Memory B cell (primary cell): ENCODE data around the gene FOXI1.
"Not testable (repeated sequence)": the region's sequence is repeated elsewhere in the genome, so short reads cannot be mapped to it uniquely, and the experiment has no call there.

Experiments
- ATAC-seq: fragments of 150-1000 bp; cut with Tn5 transposase; 2 replicates; pipeline ENCODE4 v1.10.0; 2021; ENCODE audit warnings: low read depth, mild to moderate bottlenecking, moderate library complexity
- DNase-seq, 2 donors: peaks; one replicate each; pipeline ENCODE4 v3.0.0; 2022; ENCODE audit warnings: low spot score in 2 of 2
- H3K27ac Mint-ChIP-seq: one replicate; pipeline ENCODE4 v1.8.0; 2022; ENCODE audit warnings: mild to moderate bottlenecking, moderate library complexity, mixed read lengths
- H3K27me3 Mint-ChIP-seq: one replicate; pipeline ENCODE4 v1.8.0; 2022; ENCODE audit warnings: mixed read lengths
- H3K36me3 Mint-ChIP-seq: one replicate; pipeline ENCODE4 v1.8.0; 2022; ENCODE audit warnings: mild to moderate bottlenecking, mixed read lengths
- H3K4me1 Mint-ChIP-seq: one replicate; pipeline ENCODE4 v1.8.0; 2022; ENCODE audit warnings: mixed read lengths
- H3K4me3 Mint-ChIP-seq: one replicate; pipeline ENCODE4 v1.8.0; 2022; ENCODE audit warnings: mild to moderate bottlenecking, moderate library complexity, mixed read lengths
- H3K9me3 Mint-ChIP-seq: one replicate; pipeline ENCODE4 v1.8.0; 2022; ENCODE audit warnings: mixed read lengths

The FOXI1 gene

GRCh38 chr5:170126061-170126460, 20.4 kb downstream of the FOXI1 start:
- H3K36me3 Mint-ChIP-seq = peaks cover 1% of the 10 kb centered on the region
- ATAC-seq = no peak
- H3K27ac Mint-ChIP-seq = no peak overlapping the region
- DNase-seq = no peak
- no peaks in the 10 kb centered on the region for H3K4me1 Mint-ChIP-seq
- peaks cover 6% of the 10 kb centered on the region for H3K9me3 Mint-ChIP-seq
- H3K4me3 Mint-ChIP-seq = no peak overlapping the region
- H3K27me3 Mint-ChIP-seq = peaks cover 6% of the 10 kb centered on the region

GRCh38 chr5:170126626-170127025, 20.9 kb downstream of the FOXI1 start:
- Mint-ChIP-seq H3K36me3 (peaks cover 1% of the 10 kb centered on the region), H3K27ac (no peak overlapping the region), H3K9me3 (peaks cover 6% of the 10 kb centered on the region), H3K4me1 (no peaks in the 10 kb centered on the region), H3K27me3 (peaks cover 6% of the 10 kb centered on the region), H3K4me3 (no peak overlapping the region)
- no peak for DNase-seq
- ATAC-seq = no peak

- H3K27me3 Mint-ChIP-seq = peaks cover 7% of the 10 kb centered on the region
- H3K9me3 Mint-ChIP-seq = peaks cover 3% of the 10 kb centered on the region
- no peak for DNase-seq
Observed at GRCh38 chr5:170131235-170131634, 25.5 kb downstream of the FOXI1 start.

GRCh38 chr5:170132269-170132975, 26.7 kb downstream of the FOXI1 start:
- Mint-ChIP-seq H3K27me3 (peaks cover 5% of the 10 kb centered on the region), H3K4me3 (no peak overlapping the region), H3K4me1 (no peaks in the 10 kb centered on the region), H3K27ac (no peak overlapping the region), H3K9me3 (peaks cover 1% of the 10 kb centered on the region), H3K36me3 (no peaks in the 10 kb centered on the region)
- DNase-seq (no peak), ATAC-seq (no peak)

More at GRCh38 chr5:170131235-170131634, 25.5 kb downstream of the FOXI1 start:
- Mint-ChIP-seq H3K27ac (no peak overlapping the region), H3K4me1 (no peaks in the 10 kb centered on the region), H3K36me3 (no peaks in the 10 kb centered on the region), H3K4me3 (no peak overlapping the region)
- ATAC-seq = no peak

- H3K4me1 Mint-ChIP-seq = no peaks in the 10 kb centered on the region
- no peaks in the 10 kb centered on the region for H3K36me3 Mint-ChIP-seq
- H3K27ac Mint-ChIP-seq = no peak overlapping the region
- ATAC-seq (no peak), DNase-seq (no peak)
- peaks cover 1% of the 10 kb centered on the region for H3K9me3 Mint-ChIP-seq
- H3K27me3 Mint-ChIP-seq = peaks cover 5% of the 10 kb centered on the region
- no peak overlapping the region for H3K4me3 Mint-ChIP-seq
Observed at GRCh38 chr5:170132976-170133448, 27.3 kb downstream of the FOXI1 start.

- peaks cover 7% of the 10 kb centered on the region for H3K27me3 Mint-ChIP-seq
- no peak overlapping the region for H3K27ac Mint-ChIP-seq
- H3K36me3 Mint-ChIP-seq = no peaks in the 10 kb centered on the region
- ATAC-seq (no peak), DNase-seq (no peak)
- no peaks in the 10 kb centered on the region for H3K4me1 Mint-ChIP-seq
- H3K9me3 Mint-ChIP-seq = no peaks in the 10 kb centered on the region
- H3K4me3 Mint-ChIP-seq = no peak overlapping the region
Observed at GRCh38 chr5:170135796-170136490, 30.2 kb downstream of the FOXI1 start.

GRCh38 chr5:170136506-170136905, 30.8 kb downstream of the FOXI1 start:
- Mint-ChIP-seq H3K4me3 (no peak overlapping the region), H3K27ac (no peak overlapping the region), H3K4me1 (no peaks in the 10 kb centered on the region), H3K9me3 (no peaks in the 10 kb centered on the region), H3K36me3 (no peaks in the 10 kb centered on the region), H3K27me3 (peaks cover 7% of the 10 kb centered on the region)
- DNase-seq = no peak
- no peak for ATAC-seq

GRCh38 chr5:170137694-170138214, 32.1 kb downstream of the FOXI1 start:
- no peak for ATAC-seq
- H3K9me3 Mint-ChIP-seq = no peaks in the 10 kb centered on the region
- H3K36me3 Mint-ChIP-seq = no peaks in the 10 kb centered on the region
- H3K27me3 Mint-ChIP-seq = peaks cover 7% of the 10 kb centered on the region
- H3K4me1 Mint-ChIP-seq = no peaks in the 10 kb centered on the region
- no peak overlapping the region for H3K4me3 Mint-ChIP-seq
- no peak for DNase-seq
- H3K27ac Mint-ChIP-seq = no peak overlapping the region

- H3K27ac Mint-ChIP-seq = no peak overlapping the region
Observed at GRCh38 chr5:170138273-170138672, 32.6 kb downstream of the FOXI1 start.

GRCh38 chr5:170139786-170140335, 34.2 kb downstream of the FOXI1 start:
- Mint-ChIP-seq H3K9me3 (no peaks in the 10 kb centered on the region), H3K36me3 (no peaks in the 10 kb centered on the region), H3K4me3 (no peak overlapping the region), H3K27ac (no peak overlapping the region), H3K27me3 (peaks cover 6% of the 10 kb centered on the region), H3K4me1 (no peaks in the 10 kb centered on the region)
- DNase-seq (no peak), ATAC-seq (no peak)

More at GRCh38 chr5:170138273-170138672, 32.6 kb downstream of the FOXI1 start:
- Mint-ChIP-seq H3K9me3 (no peaks in the 10 kb centered on the region), H3K4me3 (no peak overlapping the region), H3K36me3 (no peaks in the 10 kb centered on the region), H3K4me1 (no peaks in the 10 kb centered on the region), H3K27me3 (peaks cover 9% of the 10 kb centered on the region)
- ATAC-seq (no peak), DNase-seq (no peak)

GRCh38 chr5:170141196-170141595, 35.5 kb downstream of the FOXI1 start:
- not testable (repeated sequence) for H3K4me3 Mint-ChIP-seq, DNase-seq, H3K9me3 Mint-ChIP-seq, H3K4me1 Mint-ChIP-seq, H3K27me3 Mint-ChIP-seq, ATAC-seq, H3K36me3 Mint-ChIP-seq, H3K27ac Mint-ChIP-seq

- ATAC-seq (no peak), DNase-seq (no peak)
- H3K4me1 Mint-ChIP-seq = peaks cover 3% of the 10 kb centered on the region
- no peaks in the 10 kb centered on the region for H3K36me3 Mint-ChIP-seq
- H3K27ac Mint-ChIP-seq = no peak overlapping the region
- no peak overlapping the region for H3K4me3 Mint-ChIP-seq
- H3K27me3 Mint-ChIP-seq = peaks cover 4% of the 10 kb centered on the region
- H3K9me3 Mint-ChIP-seq = no peaks in the 10 kb centered on the region
Observed at GRCh38 chr5:170141636-170142035, 35.9 kb downstream of the FOXI1 start.

GRCh38 chr5:170142196-170142595, 36.5 kb downstream of the FOXI1 start:
- H3K4me1 Mint-ChIP-seq = peaks cover 3% of the 10 kb centered on the region
- no peak overlapping the region for H3K4me3 Mint-ChIP-seq
- ATAC-seq = no peak
- no peaks in the 10 kb centered on the region for H3K36me3 Mint-ChIP-seq
- no peaks in the 10 kb centered on the region for H3K9me3 Mint-ChIP-seq
- no peak overlapping the region for H3K27ac Mint-ChIP-seq
- DNase-seq = no peak
- peaks cover 4% of the 10 kb centered on the region for H3K27me3 Mint-ChIP-seq

GRCh38 chr5:170143091-170143490, 37.4 kb downstream of the FOXI1 start:
- Mint-ChIP-seq H3K36me3 (no peaks in the 10 kb centered on the region), H3K4me3 (no peak overlapping the region), H3K27ac (no peak overlapping the region), H3K27me3 (peaks cover 9% of the 10 kb centered on the region), H3K4me1 (peaks cover 3% of the 10 kb centered on the region), H3K9me3 (no peaks in the 10 kb centered on the region)
- DNase-seq (no peak), ATAC-seq (no peak)
